ENCODE measurements around the gene GALNT9. TPM values are rescaled to one million over a fixed set of nuclear protein-coding genes. Genes with fewer than 3 reads are reported as not detected.

GALNT9 gene
- total and polyA plus RNA-seq, 2 donors (not counting 1 experiment from before 2014, with no cell fraction given): 0.71 to 2.4 TPM

DNA sequence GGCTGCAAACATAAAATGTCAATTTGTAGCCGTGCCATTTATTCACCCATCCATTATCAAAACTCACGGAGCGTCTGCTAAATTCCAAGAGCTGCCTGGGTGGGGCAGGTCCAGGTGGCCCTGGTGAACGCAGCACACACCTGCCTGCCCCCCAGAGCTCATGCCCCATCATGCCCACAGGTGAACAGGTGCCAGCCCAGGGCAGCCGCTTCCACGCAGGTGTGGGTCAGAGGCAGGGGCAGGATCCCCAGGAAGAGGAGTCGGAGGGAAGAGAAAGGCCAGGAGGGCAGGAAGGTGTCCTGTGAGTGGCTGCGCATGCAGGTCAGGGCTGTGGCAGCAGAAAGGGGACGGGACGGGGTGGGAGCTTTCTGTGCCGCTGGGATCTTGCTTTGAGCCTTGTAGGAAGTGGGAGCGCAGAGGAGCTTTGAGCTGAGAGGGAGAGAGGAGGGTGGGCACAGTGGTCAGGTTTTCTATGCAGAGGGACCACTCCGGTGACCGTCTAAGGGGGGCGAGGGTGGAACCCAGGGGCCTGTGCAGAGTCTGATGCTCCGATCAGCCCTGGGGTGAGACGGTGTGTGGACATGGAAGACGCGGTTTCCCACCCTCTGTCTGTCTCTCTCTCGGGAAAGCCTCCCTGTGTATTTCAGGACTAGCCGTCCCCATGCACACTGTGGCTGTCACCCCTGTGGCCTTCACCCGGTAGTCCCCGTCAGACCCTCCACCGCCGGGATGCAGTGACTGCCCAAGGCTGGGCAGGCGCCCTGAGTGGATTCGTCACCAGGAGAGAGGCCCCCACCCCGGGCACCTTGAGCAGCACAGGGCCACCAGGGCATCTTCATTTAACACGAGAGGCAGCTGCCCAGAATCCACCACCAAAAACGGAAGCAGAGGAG is 26.7 kb downstream of the GALNT9 start:
- H2AFZ ChIP-seq (ENCODE audit: insufficient read depth, low read depth, low read length, poor library complexity, severe bottlenecking): no peak overlapping the region
- no peak for DNase-seq
- no peaks in the 10 kb centered on the region for H3K36me3 ChIP-seq (replicated peaks in 1 of 2; ENCODE audit: control extremely low read depth in 1 of 2, control insufficient read depth in 1 of 2, extremely low read depth in 1 of 2, insufficient read depth in 2 of 2, low read length in 1 of 2)
- H3K27me3 ChIP-seq (replicated peaks in 1 of 4; ENCODE audit: control extremely low read depth in 1 of 4, control insufficient read depth in 3 of 4, insufficient read depth in 4 of 4, low read length in 3 of 4): peaks cover 0 to 2% (median 0%) of the 10 kb centered on the region in 4 experiments
- Mint-ChIP-seq H3K27me3 (no peaks in the 10 kb centered on the region), H3K9me3 (ENCODE audit: insufficient read depth) (no peaks in the 10 kb centered on the region), H3K4me1 (no peaks in the 10 kb centered on the region), H3K27ac (no peak overlapping the region), H3K4me3 (no peak overlapping the region)
- intact Hi-C loops (cut with micrococcal nuclease): no loop called here
- H3K4me3 ChIP-seq (ENCODE audit: control extremely low read depth in 1 of 5, extremely low read depth in 1 of 5, insufficient read depth in 1 of 5, low read depth in 2 of 5, low read length in 4 of 5): no peak overlapping the region
- no peak overlapping the region for H3K9ac ChIP-seq (ENCODE audit: low read length)
- POLR2A ChIA-PET: no interaction called here
- CTCF ChIA-PET: no interaction called here
- no peak overlapping the region for H3K27ac ChIP-seq (ENCODE audit: low read length in 2 of 2)
- no peaks in the 10 kb centered on the region for H3K4me1 ChIP-seq (ENCODE audit: control insufficient read depth in 2 of 2, insufficient read depth in 2 of 2, low read length in 2 of 2)
- H4K20me1 ChIP-seq (ENCODE audit: control insufficient read depth, insufficient read depth, low read length, poor library complexity, severe bottlenecking): no peaks in the 10 kb centered on the region
- H3K79me2 ChIP-seq (ENCODE audit: control insufficient read depth, insufficient read depth, low read length): no peaks in the 10 kb centered on the region
- TF ChIP-seq EZH2 (IDR thresholded peaks at IDR 0.05; ENCODE audit: borderline replicate concordance, insufficient read depth, low read depth, low read length, poor library complexity, severe bottlenecking) (no peak), CTCF (IDR thresholded peaks at IDR 0.05) (no peak)
- no peak overlapping the region for H3K4me2 ChIP-seq (replicated peaks; ENCODE audit: low read depth, low read length, poor library complexity, severe bottlenecking)
- H3K9me3 ChIP-seq (ENCODE audit: control extremely low read depth in 1 of 3, control insufficient read depth in 2 of 3, insufficient read depth in 1 of 3, low read length in 2 of 3): peaks cover 0 to 24% (median 2%) of the 10 kb centered on the region in 3 donors
- 80% methylated on average over 29 of the region's 30 CpGs for WGBS (ENCODE audit: insufficient coverage)
- ATAC-seq (ENCODE audit: low read depth): no peak

Data from B cell (primary cell).